Activated T-helper 1 cell treated with anti-CD3 and anti-CD28 coated beads, Interleukin-2, amount 50 U/mL, for 16 hours (primary cell): ENCODE measurements around the gene PRPF31.

Experiments
- DNase-seq, 2 donors: peaks; one replicate each; pipeline ENCODE4 v3.0.0-alpha.2; 2020; ENCODE audit warnings: low read depth in 1 of 2, low spot score in 1 of 2

The PRPF31 gene

GRCh38 chr19:54138489-54139256 is 23.1 kb downstream of the PRPF31 start:
- no peak for DNase-seq

- no peak for DNase-seq
Measured at GRCh38 chr19:54141356-54141755, 25.8 kb downstream of the PRPF31 start.

- no peak for DNase-seq
Measured at GRCh38 chr19:54142166-54142780, 26.7 kb downstream of the PRPF31 start.

DNA sequence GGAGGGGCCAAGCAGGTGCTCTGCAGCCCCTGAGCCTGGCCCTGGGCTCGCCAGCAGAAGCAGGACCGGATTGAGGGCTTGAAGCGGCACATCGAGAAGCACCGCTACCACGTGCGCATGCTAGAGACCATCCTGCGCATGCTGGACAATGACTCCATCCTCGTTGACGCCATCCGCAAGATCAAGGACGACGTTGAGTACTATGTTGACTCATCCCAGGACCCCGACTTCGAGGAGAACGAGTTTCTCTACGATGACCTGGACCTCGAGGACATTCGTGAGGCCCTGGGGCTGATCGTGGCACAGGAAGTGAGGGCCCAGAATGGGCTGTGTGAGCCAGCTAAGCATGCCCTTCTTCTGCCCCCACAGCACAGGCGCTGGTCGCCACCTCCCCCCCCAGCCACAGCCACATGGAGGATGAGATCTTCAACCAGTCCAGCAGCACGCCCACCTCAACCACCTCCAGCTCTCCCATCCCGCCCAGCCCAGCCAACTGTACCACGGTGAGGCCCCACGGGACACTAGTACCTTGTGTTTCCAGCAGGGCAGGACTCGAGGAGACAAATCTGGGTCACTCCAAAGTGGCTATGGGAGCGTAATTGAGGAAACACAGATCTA is 30.1 kb downstream of the PRPF31 start:
- DNase-seq, result no peak

DNA sequence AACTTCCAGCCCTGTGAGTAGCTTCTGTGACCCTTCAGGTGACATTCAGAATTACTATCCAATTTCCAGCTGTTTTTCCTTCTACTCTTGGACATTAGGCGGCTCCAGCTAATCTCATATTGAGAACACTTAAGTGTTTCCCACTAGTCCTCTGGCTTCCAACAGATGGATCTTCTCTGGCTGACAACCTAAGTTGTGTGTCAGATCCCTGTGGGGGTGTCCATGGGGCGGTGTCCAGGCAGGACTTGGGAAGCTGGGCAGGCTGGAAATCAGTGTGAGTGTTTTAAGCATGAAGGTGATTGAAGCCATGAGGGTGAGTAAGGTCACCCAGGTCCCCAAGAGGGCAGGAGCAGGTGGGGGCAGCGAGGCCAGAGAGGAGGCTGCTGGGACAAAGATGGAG is 32.1 kb downstream of the PRPF31 start:
- DNase-seq, result no peak

- no peak for DNase-seq
Measured at GRCh38 chr19:54148158-54148557, 32.6 kb downstream of the PRPF31 start.

- no peak for DNase-seq
Measured at GRCh38 chr19:54149021-54149812, 33.7 kb downstream of the PRPF31 start.

GRCh38 chr19:54151362-54152035 is 35.9 kb downstream of the PRPF31 start:
- DNase-seq, result no peak

GRCh38 chr19:54152267-54152666 is 36.7 kb downstream of the PRPF31 start:
- no peak for DNase-seq

DNA sequence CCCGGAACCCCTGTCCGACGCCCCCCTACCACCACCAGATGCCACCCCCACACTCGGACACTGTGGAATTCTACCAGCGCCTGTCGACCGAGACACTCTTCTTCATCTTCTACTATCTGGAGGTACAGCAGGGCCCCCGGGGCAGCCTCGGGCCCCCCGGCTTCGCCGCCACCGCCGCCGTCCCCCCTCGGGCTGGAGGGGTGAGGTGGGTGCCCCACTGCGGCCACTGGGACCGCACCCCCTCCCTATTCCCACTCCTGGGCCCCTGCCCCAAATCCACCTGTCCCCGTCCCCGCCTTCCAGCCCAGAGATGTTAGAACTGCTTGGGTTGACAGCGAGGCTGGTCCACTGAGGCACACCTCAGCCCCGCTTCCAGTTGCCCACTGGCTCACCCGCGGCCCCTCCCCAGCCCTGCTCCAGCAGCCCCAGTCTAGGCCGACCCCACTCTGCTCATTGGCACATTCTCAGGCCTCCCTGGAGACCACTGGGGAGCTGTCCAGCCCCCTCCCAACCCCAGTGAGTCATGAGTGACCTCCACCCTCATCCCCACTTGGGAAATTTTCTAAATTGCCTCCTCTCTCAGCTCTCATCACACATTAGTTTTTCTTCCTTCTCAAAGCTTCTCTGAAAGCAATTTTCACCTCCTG is 37.4 kb downstream of the PRPF31 start:
- DNase-seq, result no peak

- no peak for DNase-seq
Measured at GRCh38 chr19:54153731-54154326, 38.3 kb downstream of the PRPF31 start.

DNA sequence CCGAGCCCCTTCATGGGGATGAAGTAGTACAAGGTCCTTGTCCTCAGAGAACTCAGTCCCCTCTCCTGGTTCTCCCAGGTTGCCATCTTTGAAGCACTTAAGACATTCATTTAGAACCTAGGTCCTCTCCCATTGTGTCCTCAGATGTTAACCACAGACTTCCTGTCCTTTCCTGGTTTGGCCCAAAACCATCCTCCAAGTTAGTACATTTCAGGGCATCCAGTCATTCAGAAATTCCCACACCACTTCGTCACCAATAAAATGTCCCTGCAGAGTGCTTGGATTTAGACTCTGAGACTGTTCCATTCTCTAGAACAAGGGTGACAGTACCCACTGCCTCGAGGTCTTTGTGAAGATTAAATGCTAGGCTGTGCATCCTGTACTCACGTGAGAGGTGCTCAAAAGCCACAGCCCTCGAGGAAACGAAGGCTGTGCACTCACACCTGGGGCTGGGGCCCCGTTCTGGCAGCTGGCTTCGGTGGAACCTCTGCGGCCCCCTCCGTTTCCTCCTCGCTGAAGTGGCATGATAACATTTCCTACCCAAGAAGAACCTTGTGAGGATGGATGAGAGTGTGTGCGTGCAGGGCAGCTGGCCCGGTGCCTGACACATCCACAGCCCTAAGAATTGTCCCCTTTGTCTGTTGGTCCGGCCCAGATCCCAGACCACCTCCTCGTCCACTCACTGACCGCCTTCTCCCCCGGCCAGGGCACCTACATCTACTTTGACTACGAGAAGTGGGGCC is 39.2 kb downstream of the PRPF31 start:
- DNase-seq, result no peak

GRCh38 chr19:54155694-54156093 is 40.1 kb downstream of the PRPF31 start:
- DNase-seq, result no peak

GRCh38 chr19:54156490-54156889 is 40.9 kb downstream of the PRPF31 start:
- DNase-seq, result no peak

DNA sequence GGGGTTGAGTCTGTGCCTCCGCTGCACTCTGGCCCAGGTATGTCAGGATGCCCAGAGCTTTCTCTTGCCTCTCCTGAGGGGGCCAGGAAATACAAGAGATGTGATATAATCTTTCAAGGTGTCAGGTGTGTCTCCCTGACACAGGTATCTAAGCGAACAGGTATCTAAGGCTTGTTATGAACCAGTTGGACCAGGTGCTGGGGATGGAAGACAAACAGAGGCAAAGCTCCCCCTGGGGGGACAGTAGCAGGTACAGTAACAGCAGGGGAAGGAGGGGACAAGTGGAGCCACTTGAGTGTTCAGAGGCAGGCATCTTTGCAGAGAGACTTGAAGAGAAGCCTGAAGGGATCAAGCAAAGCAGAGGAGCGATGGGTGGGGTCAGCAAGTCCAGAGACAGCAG is 41.4 kb downstream of the PRPF31 start:
- DNase-seq, result no peak

GRCh38 chr19:54158812-54159351 is 43.3 kb downstream of the PRPF31 start:
- DNase-seq, result no peak

GRCh38 chr19:54159352-54160181 is 44.0 kb downstream of the PRPF31 start, which contains the start of gene LENG1:
Gene LENG1 (minus strand): TSS chr19:54159721. CDS start chr19:54159695, 26 bp downstream.
- peak; percentile 93 to 97 for DNase-seq

GRCh38 chr19:54160182-54160811 is 44.7 kb downstream of the PRPF31 start:
- DNase-seq, result no peak
